ENCODE results near the gene ELF3. TPM values are rescaled to one million over a fixed set of nuclear protein-coding genes. Genes with fewer than 3 reads are reported as not detected.
A peak's percentile ranks its signal among the peaks of the same experiment; 100 is the strongest.

The ELF3 gene
- total and polyA plus RNA-seq, 2 of the 13 experiments (the other 11 are each of a cell fraction or from before 2014, with no cell fraction given): 11.5 to 55.1 TPM

DNA sequence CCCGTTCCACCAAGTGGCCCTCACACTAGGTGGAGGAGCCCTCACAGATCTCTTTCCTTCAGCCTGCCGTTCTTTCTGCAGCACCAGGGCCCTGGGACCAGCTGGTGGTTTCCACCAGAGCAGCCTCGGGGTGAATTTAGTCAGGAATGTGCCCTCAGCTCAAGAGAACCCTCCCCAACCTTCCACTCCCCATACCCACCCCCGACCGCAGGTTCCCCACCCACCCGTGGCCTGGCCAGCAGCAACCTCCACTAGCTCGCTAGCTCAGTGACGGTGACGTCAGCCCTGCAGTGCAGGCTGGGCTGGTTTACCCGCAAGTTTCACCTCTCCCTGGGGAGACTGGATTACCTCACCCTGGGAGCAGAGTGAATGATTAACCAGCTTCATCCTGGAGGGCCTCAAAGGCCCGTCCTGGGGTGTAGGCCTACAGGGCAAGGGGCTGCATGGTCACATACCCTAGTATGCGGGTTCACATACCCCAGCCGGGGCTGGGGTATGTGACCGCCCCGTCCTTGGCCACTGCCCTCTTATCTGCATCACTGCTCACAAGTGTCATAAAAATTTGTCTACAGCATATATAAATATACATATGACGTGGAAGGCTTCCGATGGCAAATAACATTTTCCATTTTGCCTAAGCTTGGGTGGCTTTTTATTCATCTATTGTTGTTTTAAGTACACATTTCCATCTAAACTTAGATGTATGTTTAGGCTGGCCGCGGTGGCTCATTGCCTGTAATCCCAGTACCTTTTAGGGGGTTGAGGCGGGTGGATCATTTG lies 24.5 kb downstream of the ELF3 start (continued):
- TF ChIP-seq, protein P1, sequence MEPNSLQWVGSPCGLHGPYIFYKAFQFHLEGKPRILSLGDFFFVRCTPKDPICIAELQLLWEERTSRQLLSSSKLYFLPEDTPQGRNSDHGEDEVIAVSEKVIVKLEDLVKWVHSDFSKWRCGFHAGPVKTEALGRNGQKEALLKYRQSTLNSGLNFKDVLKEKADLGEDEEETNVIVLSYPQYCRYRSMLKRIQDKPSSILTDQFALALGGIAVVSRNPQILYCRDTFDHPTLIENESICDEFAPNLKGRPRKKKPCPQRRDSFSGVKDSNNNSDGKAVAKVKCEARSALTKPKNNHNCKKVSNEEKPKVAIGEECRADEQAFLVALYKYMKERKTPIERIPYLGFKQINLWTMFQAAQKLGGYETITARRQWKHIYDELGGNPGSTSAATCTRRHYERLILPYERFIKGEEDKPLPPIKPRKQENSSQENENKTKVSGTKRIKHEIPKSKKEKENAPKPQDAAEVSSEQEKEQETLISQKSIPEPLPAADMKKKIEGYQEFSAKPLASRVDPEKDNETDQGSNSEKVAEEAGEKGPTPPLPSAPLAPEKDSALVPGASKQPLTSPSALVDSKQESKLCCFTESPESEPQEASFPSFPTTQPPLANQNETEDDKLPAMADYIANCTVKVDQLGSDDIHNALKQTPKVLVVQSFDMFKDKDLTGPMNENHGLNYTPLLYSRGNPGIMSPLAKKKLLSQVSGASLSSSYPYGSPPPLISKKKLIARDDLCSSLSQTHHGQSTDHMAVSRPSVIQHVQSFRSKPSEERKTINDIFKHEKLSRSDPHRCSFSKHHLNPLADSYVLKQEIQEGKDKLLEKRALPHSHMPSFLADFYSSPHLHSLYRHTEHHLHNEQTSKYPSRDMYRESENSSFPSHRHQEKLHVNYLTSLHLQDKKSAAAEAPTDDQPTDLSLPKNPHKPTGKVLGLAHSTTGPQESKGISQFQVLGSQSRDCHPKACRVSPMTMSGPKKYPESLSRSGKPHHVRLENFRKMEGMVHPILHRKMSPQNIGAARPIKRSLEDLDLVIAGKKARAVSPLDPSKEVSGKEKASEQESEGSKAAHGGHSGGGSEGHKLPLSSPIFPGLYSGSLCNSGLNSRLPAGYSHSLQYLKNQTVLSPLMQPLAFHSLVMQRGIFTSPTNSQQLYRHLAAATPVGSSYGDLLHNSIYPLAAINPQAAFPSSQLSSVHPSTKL (CRISPR knock-in tag; IDR thresholded peaks at IDR 0.05): peak; percentile 43; the same call in 1 of the 2 replicates
- no peak for TF ChIP-seq ZNF253 (CRISPR knock-in tag; IDR thresholded peaks at IDR 0.05; ENCODE audit: borderline replicate concordance)
- TF ChIP-seq, protein P2, sequence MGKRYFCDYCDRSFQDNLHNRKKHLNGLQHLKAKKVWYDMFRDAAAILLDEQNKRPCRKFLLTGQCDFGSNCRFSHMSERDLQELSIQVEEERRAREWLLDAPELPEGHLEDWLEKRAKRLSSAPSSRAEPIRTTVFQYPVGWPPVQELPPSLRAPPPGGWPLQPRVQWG (CRISPR knock-in tag; IDR thresholded peaks at IDR 0.05; ENCODE audit: borderline replicate concordance, low read depth): no peak
- no peak for TF ChIP-seq ZNF775 (CRISPR knock-in tag; IDR thresholded peaks at IDR 0.05; ENCODE audit: borderline replicate concordance)
- TF ChIP-seq MTF1 (CRISPR knock-in tag; IDR thresholded peaks at IDR 0.05): no peak
- TF ChIP-seq, protein P3, sequence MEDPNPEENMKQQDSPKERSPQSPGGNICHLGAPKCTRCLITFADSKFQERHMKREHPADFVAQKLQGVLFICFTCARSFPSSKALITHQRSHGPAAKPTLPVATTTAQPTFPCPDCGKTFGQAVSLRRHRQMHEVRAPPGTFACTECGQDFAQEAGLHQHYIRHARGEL (CRISPR knock-in tag; IDR thresholded peaks at IDR 0.05): no peak
- TF ChIP-seq, protein P4, sequence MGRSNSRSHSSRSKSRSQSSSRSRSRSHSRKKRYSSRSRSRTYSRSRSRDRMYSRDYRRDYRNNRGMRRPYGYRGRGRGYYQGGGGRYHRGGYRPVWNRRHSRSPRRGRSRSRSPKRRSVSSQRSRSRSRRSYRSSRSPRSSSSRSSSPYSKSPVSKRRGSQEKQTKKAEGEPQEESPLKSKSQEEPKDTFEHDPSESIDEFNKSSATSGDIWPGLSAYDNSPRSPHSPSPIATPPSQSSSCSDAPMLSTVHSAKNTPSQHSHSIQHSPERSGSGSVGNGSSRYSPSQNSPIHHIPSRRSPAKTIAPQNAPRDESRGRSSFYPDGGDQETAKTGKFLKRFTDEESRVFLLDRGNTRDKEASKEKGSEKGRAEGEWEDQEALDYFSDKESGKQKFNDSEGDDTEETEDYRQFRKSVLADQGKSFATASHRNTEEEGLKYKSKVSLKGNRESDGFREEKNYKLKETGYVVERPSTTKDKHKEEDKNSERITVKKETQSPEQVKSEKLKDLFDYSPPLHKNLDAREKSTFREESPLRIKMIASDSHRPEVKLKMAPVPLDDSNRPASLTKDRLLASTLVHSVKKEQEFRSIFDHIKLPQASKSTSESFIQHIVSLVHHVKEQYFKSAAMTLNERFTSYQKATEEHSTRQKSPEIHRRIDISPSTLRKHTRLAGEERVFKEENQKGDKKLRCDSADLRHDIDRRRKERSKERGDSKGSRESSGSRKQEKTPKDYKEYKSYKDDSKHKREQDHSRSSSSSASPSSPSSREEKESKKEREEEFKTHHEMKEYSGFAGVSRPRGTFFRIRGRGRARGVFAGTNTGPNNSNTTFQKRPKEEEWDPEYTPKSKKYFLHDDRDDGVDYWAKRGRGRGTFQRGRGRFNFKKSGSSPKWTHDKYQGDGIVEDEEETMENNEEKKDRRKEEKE (IDR thresholded peaks at IDR 0.05): no peak
- TF ChIP-seq ERF (CRISPR knock-in tag; IDR thresholded peaks at IDR 0.05): peak; percentile 39; the same call in 1 of the 2 replicates
- TF ChIP-seq, protein P5, sequence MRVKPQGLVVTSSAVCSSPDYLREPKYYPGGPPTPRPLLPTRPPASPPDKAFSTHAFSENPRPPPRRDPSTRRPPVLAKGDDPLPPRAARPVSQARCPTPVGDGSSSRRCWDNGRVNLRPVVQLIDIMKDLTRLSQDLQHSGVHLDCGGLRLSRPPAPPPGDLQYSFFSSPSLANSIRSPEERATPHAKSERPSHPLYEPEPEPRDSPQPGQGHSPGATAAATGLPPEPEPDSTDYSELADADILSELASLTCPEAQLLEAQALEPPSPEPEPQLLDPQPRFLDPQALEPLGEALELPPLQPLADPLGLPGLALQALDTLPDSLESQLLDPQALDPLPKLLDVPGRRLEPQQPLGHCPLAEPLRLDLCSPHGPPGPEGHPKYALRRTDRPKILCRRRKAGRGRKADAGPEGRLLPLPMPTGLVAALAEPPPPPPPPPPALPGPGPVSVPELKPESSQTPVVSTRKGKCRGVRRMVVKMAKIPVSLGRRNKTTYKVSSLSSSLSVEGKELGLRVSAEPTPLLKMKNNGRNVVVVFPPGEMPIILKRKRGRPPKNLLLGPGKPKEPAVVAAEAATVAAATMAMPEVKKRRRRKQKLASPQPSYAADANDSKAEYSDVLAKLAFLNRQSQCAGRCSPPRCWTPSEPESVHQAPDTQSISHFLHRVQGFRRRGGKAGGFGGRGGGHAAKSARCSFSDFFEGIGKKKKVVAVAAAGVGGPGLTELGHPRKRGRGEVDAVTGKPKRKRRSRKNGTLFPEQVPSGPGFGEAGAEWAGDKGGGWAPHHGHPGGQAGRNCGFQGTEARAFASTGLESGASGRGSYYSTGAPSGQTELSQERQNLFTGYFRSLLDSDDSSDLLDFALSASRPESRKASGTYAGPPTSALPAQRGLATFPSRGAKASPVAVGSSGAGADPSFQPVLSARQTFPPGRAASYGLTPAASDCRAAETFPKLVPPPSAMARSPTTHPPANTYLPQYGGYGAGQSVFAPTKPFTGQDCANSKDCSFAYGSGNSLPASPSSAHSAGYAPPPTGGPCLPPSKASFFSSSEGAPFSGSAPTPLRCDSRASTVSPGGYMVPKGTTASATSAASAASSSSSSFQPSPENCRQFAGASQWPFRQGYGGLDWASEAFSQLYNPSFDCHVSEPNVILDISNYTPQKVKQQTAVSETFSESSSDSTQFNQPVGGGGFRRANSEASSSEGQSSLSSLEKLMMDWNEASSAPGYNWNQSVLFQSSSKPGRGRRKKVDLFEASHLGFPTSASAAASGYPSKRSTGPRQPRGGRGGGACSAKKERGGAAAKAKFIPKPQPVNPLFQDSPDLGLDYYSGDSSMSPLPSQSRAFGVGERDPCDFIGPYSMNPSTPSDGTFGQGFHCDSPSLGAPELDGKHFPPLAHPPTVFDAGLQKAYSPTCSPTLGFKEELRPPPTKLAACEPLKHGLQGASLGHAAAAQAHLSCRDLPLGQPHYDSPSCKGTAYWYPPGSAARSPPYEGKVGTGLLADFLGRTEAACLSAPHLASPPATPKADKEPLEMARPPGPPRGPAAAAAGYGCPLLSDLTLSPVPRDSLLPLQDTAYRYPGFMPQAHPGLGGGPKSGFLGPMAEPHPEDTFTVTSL (CRISPR knock-in tag; IDR thresholded peaks at IDR 0.05; ENCODE audit: borderline replicate concordance): peak; percentile 30; the same call in 1 of the 2 replicates
- no peak for TF ChIP-seq KDM4B (CRISPR knock-in tag; IDR thresholded peaks at IDR 0.05)
- no peak for TF ChIP-seq ZNF20 (CRISPR knock-in tag; IDR thresholded peaks at IDR 0.05)
- no peak for TF ChIP-seq AGO1 (IDR thresholded peaks at IDR 0.05; ENCODE audit: low read depth, low read length, poor library complexity, severe bottlenecking)
- no peak for TF ChIP-seq ZNF337 (CRISPR knock-in tag; IDR thresholded peaks at IDR 0.05; ENCODE audit: borderline replicate concordance, low read depth)
- peak; percentile 63 for TF ChIP-seq TBX2 (CRISPR knock-in tag; IDR thresholded peaks at IDR 0.05; ENCODE audit: borderline replicate concordance)
- TF ChIP-seq TEAD3 (CRISPR knock-in tag; optimal IDR thresholded peaks at IDR 0.05; ENCODE audit: borderline replicate concordance): peak; percentile 21
